Cardiac muscle cell (in vitro differentiated cells and primary cell): ENCODE results near the gene KRT40. TPM values are rescaled to one million over a fixed set of nuclear protein-coding genes. Genes with fewer than 3 reads are reported as not detected.
A peak's percentile ranks its signal among the peaks of the same experiment; 100 is the strongest.

Experiments
- DNase-seq, 2 donors: peaks; one replicate each; pipeline versions ENCODE4 v3.0.0 to v3.0.0-alpha.2; 2010 to 2017; ENCODE audit warnings: low read depth in 1 of 2, low spot score in 1 of 2
- H3K27ac ChIP-seq: fragments of 200-600 bp; sonication (generic); 2 replicates; pipeline ENCODE4 v1.5.1; 2016
- H3K27me3 ChIP-seq: fragments of 200-600 bp; sonication (generic); 2 replicates; pipeline ENCODE4 v1.6.0; 2016; ENCODE audit warnings: control low read depth
- H3K36me3 ChIP-seq: fragments of 200-600 bp; sonication (generic); 2 replicates; pipeline ENCODE4 v1.5.1; 2016; ENCODE audit warnings: control low read depth
- H3K4me1 ChIP-seq: fragments of 200-600 bp; sonication (generic); 2 replicates; pipeline ENCODE4 v1.8.1; 2017; ENCODE audit warnings: low read depth, mild to moderate bottlenecking, mixed run types
- H3K4me3 ChIP-seq: fragments of 200-600 bp; sonication (generic); 2 replicates; pipeline ENCODE4 v1.5.1; 2016; ENCODE audit warnings: mild to moderate bottlenecking
- H3K9me3 ChIP-seq: fragments of 200-600 bp; sonication (generic); 2 replicates; pipeline ENCODE4 v1.5.1; 2017; ENCODE audit warnings: low read depth, mild to moderate bottlenecking, control low read depth
- polyA plus RNA-seq: library from polyadenylated mRNA; unstranded; fragments of >200 nt; fragmentation: Nextera tagmentation; extraction: Ambion mirVana; gene quantifications from 2 replicates; pipeline ENCODE4 v1.2.1, GENCODE V29; 2016
- total RNA-seq: library from RNA; depleted of rRNA; stranded (reverse); fragments of >200 nt; gene quantifications from 2 replicates; pipeline ENCODE4 v1.2.3, GENCODE V29; 2016
- TF ChIP-seq, protein P1 (sequence below): IDR thresholded peaks from 2 replicates; pipeline ENCODE4 v1.5.1; 2012; ENCODE audit warnings: low read depth, mild to moderate bottlenecking, low read length

Gene KRT40
- total and polyA plus RNA-seq, 2 experiments from 2014 or later, result not detected

DNA sequence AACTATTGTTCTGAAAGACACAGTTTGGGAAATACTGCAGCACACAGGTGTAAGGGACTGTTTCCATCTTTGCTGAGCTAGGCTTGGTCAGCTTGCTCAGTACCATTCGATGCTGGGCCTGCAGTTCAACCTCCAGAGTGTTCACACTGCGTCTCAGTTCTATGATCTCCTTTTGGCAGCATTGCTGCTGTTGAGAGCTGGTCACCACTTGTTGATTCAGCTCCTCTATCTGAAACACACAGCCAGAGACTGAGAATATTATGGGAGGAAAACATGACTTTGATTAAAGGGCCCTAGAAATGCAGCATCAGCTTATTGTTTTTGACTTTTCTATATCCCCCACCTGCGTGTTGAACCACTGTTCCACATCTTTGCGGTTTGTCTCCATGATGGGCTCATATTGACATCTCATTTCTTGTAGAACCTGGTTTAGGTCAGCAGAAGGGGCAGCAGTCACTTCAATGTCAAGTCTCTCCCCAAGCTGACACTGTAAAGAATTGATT is 22.0 kb downstream of the KRT40 start:
- no peak for DNase-seq
- TF ChIP-seq, protein P1, sequence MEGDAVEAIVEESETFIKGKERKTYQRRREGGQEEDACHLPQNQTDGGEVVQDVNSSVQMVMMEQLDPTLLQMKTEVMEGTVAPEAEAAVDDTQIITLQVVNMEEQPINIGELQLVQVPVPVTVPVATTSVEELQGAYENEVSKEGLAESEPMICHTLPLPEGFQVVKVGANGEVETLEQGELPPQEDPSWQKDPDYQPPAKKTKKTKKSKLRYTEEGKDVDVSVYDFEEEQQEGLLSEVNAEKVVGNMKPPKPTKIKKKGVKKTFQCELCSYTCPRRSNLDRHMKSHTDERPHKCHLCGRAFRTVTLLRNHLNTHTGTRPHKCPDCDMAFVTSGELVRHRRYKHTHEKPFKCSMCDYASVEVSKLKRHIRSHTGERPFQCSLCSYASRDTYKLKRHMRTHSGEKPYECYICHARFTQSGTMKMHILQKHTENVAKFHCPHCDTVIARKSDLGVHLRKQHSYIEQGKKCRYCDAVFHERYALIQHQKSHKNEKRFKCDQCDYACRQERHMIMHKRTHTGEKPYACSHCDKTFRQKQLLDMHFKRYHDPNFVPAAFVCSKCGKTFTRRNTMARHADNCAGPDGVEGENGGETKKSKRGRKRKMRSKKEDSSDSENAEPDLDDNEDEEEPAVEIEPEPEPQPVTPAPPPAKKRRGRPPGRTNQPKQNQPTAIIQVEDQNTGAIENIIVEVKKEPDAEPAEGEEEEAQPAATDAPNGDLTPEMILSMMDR, result no peak

DNA sequence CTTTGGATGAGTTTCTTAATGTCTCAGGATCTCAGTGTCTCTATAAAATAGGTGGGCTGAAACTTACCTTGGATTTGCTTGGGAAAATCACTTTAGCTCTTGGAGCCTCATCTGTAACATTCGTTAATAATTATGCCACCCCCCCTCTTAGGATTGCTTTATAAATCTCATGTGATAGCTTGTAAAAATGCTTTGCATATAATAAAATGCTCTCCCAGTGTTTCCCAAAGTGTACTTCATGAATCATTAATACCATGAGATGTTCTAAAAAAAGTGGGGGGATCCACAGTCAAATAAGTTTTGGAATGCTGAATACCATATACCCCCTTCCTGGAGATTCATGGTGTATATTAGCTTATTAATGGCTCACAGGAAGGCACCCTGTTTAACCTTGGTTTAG is 22.5 kb downstream of the KRT40 start:
- no peaks in the 10 kb centered on the region for H3K9me3 ChIP-seq
- no peaks in the 10 kb centered on the region for H3K36me3 ChIP-seq
- TF ChIP-seq, protein P1, result no peak

More for the DNA sequence above, 22.0 kb downstream of the KRT40 start:
- Histone ChIP-seq H3K27ac (no peak overlapping the region), H3K27me3 (no peaks in the 10 kb centered on the region), H3K4me1 (peaks cover 3% of the 10 kb centered on the region), H3K4me3 (no peak overlapping the region), H3K36me3 (no peaks in the 10 kb centered on the region), H3K9me3 (no peaks in the 10 kb centered on the region)

DNA sequence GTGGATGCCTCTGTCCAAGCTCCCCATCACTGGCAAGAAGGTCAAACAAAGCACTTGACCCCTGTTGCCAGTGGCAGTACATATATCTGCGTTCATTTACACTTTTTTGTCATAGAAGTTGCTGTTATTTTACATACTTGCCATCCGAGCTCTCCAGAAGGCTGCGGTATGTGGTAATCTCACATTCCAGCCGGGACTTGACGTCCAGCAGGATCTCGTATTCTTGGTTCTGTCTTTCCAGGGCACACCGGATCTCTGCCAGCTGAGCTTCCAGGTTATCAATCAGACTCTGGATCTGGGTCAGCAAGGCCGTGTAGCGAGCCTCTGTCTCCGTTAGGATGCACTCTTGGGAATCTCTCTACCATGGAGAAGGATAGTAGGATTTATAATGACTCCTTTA is 24.0 kb downstream of the KRT40 start:
- H3K4me1 ChIP-seq, result peaks cover 3% of the 10 kb centered on the region
- no peak overlapping the region for H3K4me3 ChIP-seq
- peak in 1 of 2 donors; percentile 56 for DNase-seq
- H3K27me3 ChIP-seq, result no peaks in the 10 kb centered on the region
- H3K9me3 ChIP-seq, result no peaks in the 10 kb centered on the region
- no peaks in the 10 kb centered on the region for H3K36me3 ChIP-seq
- TF ChIP-seq, protein P1, result no peak
- no peak overlapping the region for H3K27ac ChIP-seq

More for the DNA sequence above, 22.5 kb downstream of the KRT40 start:
- Histone ChIP-seq H3K4me3 (no peak overlapping the region), H3K27ac (no peak overlapping the region), H3K27me3 (no peaks in the 10 kb centered on the region), H3K4me1 (peaks cover 3% of the 10 kb centered on the region)
- DNase-seq, result no peak

DNA sequence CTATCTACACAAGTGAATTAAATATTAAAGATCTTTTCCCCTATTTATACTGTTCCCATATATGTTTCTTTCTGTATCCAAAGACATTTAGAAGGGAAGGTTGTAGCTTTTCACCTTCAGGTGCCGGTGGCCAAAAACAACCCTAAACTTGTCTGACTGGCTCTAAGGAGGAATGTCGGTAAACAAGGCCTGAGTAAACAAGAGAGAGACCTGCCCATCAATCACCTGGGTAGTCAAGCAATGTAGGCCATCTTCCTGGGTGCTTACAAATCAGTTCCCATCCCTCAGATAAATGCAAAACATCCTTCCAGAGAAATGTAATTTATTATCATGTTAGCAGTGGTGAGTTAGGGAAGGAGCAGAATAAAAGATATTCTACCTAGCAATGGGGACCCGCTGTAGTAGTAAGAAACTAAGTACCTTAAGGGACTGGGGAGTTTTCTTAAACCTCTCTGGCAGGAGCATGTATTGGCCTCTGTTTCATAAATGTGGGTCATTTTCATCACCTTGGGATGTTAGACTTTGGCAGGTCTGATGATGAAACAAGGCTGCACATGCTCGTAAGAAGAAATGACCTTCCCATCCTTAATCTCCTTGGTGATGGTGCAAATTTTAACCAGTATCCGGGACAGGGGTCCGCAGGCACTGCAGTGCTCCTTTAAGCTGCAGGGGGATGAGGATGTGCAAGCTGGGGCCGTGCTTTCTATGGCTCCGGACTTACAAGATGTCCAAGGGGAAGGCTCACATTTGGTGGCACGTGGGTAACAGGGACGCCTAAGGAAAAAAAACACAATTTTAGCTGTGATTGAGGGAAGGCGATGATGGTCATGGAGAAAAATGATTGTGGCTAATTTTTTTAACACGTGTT is 25.8 kb downstream of the KRT40 start:
- H3K27me3 ChIP-seq, result no peaks in the 10 kb centered on the region
- H3K4me3 ChIP-seq, result no peak overlapping the region
- H3K4me1 ChIP-seq, result peaks cover 3% of the 10 kb centered on the region
- TF ChIP-seq, protein P1, result no peak
- DNase-seq, result no peak
- no peaks in the 10 kb centered on the region for H3K9me3 ChIP-seq
- no peak overlapping the region for H3K27ac ChIP-seq
- no peaks in the 10 kb centered on the region for H3K36me3 ChIP-seq

DNA sequence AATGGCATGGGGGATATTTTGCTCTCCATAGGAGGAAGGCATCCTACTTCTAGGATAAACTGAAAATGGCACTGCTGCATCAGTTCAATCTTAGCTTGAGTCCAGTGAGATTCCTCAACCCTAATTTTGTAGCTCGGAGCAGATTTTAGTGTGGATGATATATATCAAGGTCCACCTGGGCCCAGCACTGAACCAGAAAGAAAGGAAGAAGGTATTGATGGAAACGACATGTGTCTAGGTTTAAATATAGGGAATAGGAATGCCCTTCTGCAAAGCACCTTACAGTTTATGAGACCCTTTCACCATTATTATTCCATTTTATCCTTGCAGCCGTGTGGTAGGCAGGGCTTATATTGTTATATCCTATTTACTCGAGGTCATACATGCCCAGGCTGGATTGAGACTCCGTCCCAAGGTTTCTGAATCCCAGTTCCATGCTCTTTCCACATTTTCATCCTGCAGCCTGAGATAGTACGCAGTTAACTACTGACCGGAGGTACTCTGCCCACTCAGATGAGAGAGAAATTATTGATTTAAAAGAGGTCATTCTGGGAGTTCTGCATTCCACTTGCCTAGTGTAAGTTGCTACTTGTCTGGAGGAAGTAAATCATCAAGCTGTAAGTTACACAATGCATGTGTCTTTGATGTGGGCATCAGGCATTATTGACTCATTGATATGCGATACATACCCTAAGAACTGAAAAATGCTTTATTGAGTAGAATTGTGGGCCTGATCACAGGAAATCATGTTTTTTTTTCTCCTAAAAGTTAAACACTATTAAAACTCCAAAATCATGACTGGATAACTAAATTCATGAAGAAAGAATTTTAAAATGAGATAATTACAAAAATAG is 27.5 kb downstream of the KRT40 start:
- Histone ChIP-seq H3K27me3 (no peaks in the 10 kb centered on the region), H3K4me3 (no peak overlapping the region), H3K9me3 (no peaks in the 10 kb centered on the region), H3K27ac (no peak overlapping the region), H3K36me3 (no peaks in the 10 kb centered on the region), H3K4me1 (peaks cover 3% of the 10 kb centered on the region)
- peak in 1 of 2 donors; percentile 5 for DNase-seq
- TF ChIP-seq, protein P1, result no peak
